K562 (cell line): Measurements from ENCODE around the gene DMD. TPM values are rescaled to one million over a fixed set of nuclear protein-coding genes. Genes with fewer than 3 reads are reported as not detected.

Source experiments
- ATAC-seq: fragments of 200-7000 bp; cut with Tn5 transposase; 3 replicates; pipeline ENCODE4 v1.9.1; 2020; ENCODE audit warnings: moderate library complexity
- BruUV-seq: library from RNA; stranded (reverse); fragments of 400-500 nt; replicated peaks from 2 replicates; lab custom pipeline; 2021; lab: Mats Ljungman, UMichigan
- CTCF ChIA-PET: fragments of 300-600 bp; formaldehyde crosslinking; extraction: SDS; loops from one replicate; lab custom pipeline; 2021; ENCODE audit warnings: low intra/inter-chr PET ratio; lab: Yijun Ruan, JAX
- POLR2A ChIA-PET: fragments of 300-600, 350-650 bp; sonication (Branson Sonifier 250); formaldehyde crosslinking; extraction: SDS; loops from one replicate; lab custom pipeline; 2021; ENCODE audit warnings: antibody characterized with exemption, inconsistent platforms; lab: Yijun Ruan, JAX
- DNase-seq, 4 experiments: peaks; one replicate each; pipeline versions ENCODE4 v3.0.0 to v3.0.0-alpha.2; 2011 to 2018; ENCODE audit warnings: low spot score in 3 of 4, mixed read lengths in 3 of 4; ENCODE audit errors: extremely low read depth in 1 of 4
- FAIRE-seq: peaks from 2 replicates; lab custom pipeline; 2011; peaks lifted over from hg19 to GRCh38; lab: Jason Lieb, UNC
- H2AFZ ChIP-seq: 2 replicates; pipeline ENCODE4 v1.6.0; 2011; ENCODE audit warnings: low read depth, low read length, control low read depth, inconsistent platforms
- H3K27ac ChIP-seq: fragments of 200-600 bp; 3 replicates; pipeline ENCODE4 v1.8.0; 2011; ENCODE audit warnings: low read depth, mild to moderate bottlenecking, control low read depth, inconsistent platforms, low read length, moderate library complexity, mixed read lengths; ENCODE audit errors: extremely low read depth
- H3K27me3 ChIP-seq, 2 experiments: fragments of 300-600 bp in 1 of 2; 2 replicates in 1 of 2; 3 replicates in 1 of 2; pipeline versions ENCODE4 v1.6.0 to v1.8.0; 2011; ENCODE audit warnings: inconsistent platforms in 2 of 2, low read length in 2 of 2, mild to moderate bottlenecking in 1 of 2, mixed read lengths in 1 of 2, moderate library complexity in 1 of 2; ENCODE audit not compliant: control insufficient read depth in 2 of 2, insufficient read depth in 2 of 2
- H3K36me3 ChIP-seq: fragments of 300-600 bp; 3 replicates; pipeline ENCODE4 v1.8.0; 2011; ENCODE audit warnings: mild to moderate bottlenecking, low read length, inconsistent platforms; ENCODE audit not compliant: control insufficient read depth, insufficient read depth
- H3K4me1 ChIP-seq, 2 experiments: fragments of 200-600 bp in 1 of 2; replicated peaks in 1 of 2; 2 replicates in 1 of 2; 3 replicates in 1 of 2; pipeline versions ENCODE4 v1.5.1 to v1.8.0; 2011; ENCODE audit warnings: inconsistent platforms in 2 of 2, low read length in 2 of 2, mild to moderate bottlenecking in 1 of 2, mixed read lengths in 1 of 2, moderate library complexity in 1 of 2; ENCODE audit not compliant: control insufficient read depth in 2 of 2, insufficient read depth in 2 of 2
- H3K4me2 ChIP-seq: 2 replicates; pipeline ENCODE4 v1.6.1; 2011; ENCODE audit warnings: low read length, control low read depth, inconsistent platforms, mixed read lengths; ENCODE audit not compliant: insufficient read depth
- H3K4me3 ChIP-seq: fragments of 200-600 bp; sonication (generic), shearing (Covaris generic); 2 replicates; pipeline ENCODE4 v1.5.1; 2016; ENCODE audit warnings: control low read depth, inconsistent platforms
- H3K79me2 ChIP-seq: fragments of 200-600 bp; 3 replicates; pipeline ENCODE4 v1.8.0; 2011; ENCODE audit warnings: low read length, inconsistent platforms; ENCODE audit not compliant: control insufficient read depth, insufficient read depth
- H3K9ac ChIP-seq, 2 experiments: 2 replicates each; pipeline versions ENCODE4 v1.6.0 to v1.6.1; 2011; ENCODE audit warnings: low read depth in 2 of 2, low read length in 2 of 2, control low read depth in 1 of 2, inconsistent platforms in 1 of 2, mild to moderate bottlenecking in 1 of 2, mixed read lengths in 1 of 2; ENCODE audit not compliant: insufficient read depth in 1 of 2
- H3K9me1 ChIP-seq: one replicate; pipeline ENCODE4 v1.6.0; 2011; ENCODE audit warnings: inconsistent platforms, mild to moderate bottlenecking, low read length, moderate library complexity; ENCODE audit not compliant: control insufficient read depth, insufficient read depth
- H3K9me3 ChIP-seq: replicated peaks from 2 replicates; pipeline ENCODE4 v1.5.1; 2011; ENCODE audit warnings: low read depth, low read length, inconsistent platforms; ENCODE audit not compliant: control insufficient read depth, insufficient read depth
- H4K20me1 ChIP-seq: replicated peaks from 2 replicates; pipeline ENCODE4 v1.6.1; 2011; ENCODE audit warnings: low read length, inconsistent platforms, mixed read lengths; ENCODE audit not compliant: control insufficient read depth, insufficient read depth
- WGBS: fragments of 100-300 bp; shearing (Covaris generic); methylation state at CpG from one replicate; pipeline ENCODE4 v1.1.6; 2016; ENCODE audit warnings: low coverage, mixed read lengths; ENCODE audit not compliant: insufficient coverage; ENCODE audit errors: missing lambda C conversion rate; 5-methylcytosine and 5-hydroxymethylcytosine counted together
- in situ Hi-C: fragments of 300-500 bp; cut with MboI; formaldehyde crosslinking; loops from 4 replicates; pipeline ENCODE4 v1.15.0; 2018; ENCODE audit warnings: inconsistent platforms, mixed read lengths
- intact Hi-C: fragments of 100-400 bp; cut with micrococcal nuclease; formaldehyde crosslinking; loops from 2 replicates; pipeline ENCODE4 v1.14.2; 2022
- polyA plus RNA-seq, 8 experiments: library from polyadenylated mRNA; depleted of rRNA in 4 of 8; stranded (reverse) in 5 of 8; unstranded in 3 of 8; fragments of >200 nt; fragmentation: Nextera tagmentation in 2 of 8; fragmentation: Illumina TruSeq in 1 of 8; extraction: Ambion mirVana in 2 of 8; extraction: Trizol in 1 of 8; gene quantifications; 2 replicates each; pipeline versions ENCODE4 v1.2.1 to v1.2.3, GENCODE V29; 2011 to 2014; ENCODE audit warnings: inconsistent platforms in 1 of 8, missing spikeins in 1 of 8
- total RNA-seq, 7 experiments: library from RNA; depleted of rRNA in 6 of 7; stranded (reverse); fragments of >200 nt in 6 of 7; fragmentation: Illumina TruSeq in 2 of 7; extraction: Trizol in 2 of 7; gene quantifications; 2 replicates each; pipeline versions ENCODE4 v1.2.1 to v1.2.3, GENCODE V29; 2011 to 2021; ENCODE audit warnings: low replicate concordance in 1 of 7
- TF ChIP-seq, protein P1 (sequence below): fragments of 200-800 bp; sonication (Bioruptor generic); IDR thresholded peaks from 2 replicates; pipeline ENCODE4 v1.6.1; 2016; ENCODE audit warnings: missing genetic modification characterization, missing compliant biosample characterization
- TF ChIP-seq, protein P2 (sequence below): sonication (generic); IDR thresholded peaks from 2 replicates; pipeline ENCODE4 v1.6.1; 2016

DMD gene
- total and polyA plus RNA-seq, 9 of the 15 experiments (the other 6 are each of a cell fraction or from before 2014, with no cell fraction given), result 3.8 to 20.4 (median 11.4) TPM

DNA sequence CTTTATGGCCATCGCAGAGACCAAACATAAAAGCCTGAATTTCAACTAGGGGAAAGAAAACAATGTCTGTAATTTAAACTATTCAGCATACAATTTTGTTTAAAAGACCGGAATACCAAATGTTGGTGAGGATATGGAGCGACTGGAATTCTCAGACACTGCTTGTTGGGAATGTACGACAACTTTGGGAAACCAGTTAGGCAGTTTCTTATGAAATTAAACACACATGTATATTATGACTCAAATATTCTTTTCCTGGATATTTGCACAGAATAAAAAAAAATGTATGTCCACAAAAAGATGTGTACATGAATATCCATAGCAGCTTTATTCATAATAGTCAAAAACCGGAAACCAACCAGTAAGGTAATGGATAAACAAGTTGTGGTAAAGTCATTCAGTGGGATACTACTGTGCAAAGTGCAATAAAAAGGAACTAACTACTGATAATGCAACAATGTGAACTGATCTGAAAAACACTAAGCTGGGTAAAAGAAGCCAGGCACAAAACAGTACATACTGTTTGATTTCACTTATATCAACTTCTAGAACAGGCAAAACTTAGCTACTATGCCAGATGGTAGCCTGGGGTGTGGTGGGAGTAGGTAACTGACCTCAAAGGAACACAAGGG lies 1986.9 kb downstream of the DMD start:
- H3K4me1 ChIP-seq, result no peaks in the 10 kb centered on the region
- TF ChIP-seq, protein P1, sequence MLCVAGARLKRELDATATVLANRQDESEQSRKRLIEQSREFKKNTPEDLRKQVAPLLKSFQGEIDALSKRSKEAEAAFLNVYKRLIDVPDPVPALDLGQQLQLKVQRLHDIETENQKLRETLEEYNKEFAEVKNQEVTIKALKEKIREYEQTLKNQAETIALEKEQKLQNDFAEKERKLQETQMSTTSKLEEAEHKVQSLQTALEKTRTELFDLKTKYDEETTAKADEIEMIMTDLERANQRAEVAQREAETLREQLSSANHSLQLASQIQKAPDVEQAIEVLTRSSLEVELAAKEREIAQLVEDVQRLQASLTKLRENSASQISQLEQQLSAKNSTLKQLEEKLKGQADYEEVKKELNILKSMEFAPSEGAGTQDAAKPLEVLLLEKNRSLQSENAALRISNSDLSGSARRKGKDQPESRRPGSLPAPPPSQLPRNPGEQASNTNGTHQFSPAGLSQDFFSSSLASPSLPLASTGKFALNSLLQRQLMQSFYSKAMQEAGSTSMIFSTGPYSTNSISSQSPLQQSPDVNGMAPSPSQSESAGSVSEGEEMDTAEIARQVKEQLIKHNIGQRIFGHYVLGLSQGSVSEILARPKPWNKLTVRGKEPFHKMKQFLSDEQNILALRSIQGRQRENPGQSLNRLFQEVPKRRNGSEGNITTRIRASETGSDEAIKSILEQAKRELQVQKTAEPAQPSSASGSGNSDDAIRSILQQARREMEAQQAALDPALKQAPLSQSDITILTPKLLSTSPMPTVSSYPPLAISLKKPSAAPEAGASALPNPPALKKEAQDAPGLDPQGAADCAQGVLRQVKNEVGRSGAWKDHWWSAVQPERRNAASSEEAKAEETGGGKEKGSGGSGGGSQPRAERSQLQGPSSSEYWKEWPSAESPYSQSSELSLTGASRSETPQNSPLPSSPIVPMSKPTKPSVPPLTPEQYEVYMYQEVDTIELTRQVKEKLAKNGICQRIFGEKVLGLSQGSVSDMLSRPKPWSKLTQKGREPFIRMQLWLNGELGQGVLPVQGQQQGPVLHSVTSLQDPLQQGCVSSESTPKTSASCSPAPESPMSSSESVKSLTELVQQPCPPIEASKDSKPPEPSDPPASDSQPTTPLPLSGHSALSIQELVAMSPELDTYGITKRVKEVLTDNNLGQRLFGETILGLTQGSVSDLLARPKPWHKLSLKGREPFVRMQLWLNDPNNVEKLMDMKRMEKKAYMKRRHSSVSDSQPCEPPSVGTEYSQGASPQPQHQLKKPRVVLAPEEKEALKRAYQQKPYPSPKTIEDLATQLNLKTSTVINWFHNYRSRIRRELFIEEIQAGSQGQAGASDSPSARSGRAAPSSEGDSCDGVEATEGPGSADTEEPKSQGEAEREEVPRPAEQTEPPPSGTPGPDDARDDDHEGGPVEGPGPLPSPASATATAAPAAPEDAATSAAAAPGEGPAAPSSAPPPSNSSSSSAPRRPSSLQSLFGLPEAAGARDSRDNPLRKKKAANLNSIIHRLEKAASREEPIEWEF, result no peak
- TF ChIP-seq, protein P2, sequence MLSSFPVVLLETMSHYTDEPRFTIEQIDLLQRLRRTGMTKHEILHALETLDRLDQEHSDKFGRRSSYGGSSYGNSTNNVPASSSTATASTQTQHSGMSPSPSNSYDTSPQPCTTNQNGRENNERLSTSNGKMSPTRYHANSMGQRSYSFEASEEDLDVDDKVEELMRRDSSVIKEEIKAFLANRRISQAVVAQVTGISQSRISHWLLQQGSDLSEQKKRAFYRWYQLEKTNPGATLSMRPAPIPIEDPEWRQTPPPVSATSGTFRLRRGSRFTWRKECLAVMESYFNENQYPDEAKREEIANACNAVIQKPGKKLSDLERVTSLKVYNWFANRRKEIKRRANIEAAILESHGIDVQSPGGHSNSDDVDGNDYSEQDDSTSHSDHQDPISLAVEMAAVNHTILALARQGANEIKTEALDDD, result 0 out of 2 replicates have a peak, but pooled peaks have one; percentile 28
- TF ChIP-seq, all 486 proteins: peak for 1
- Histone ChIP-seq H3K27me3 (no peaks in the 10 kb centered on the region), H2AFZ (no peak overlapping the region), H3K4me2 (no peak overlapping the region), H3K36me3 (no peaks in the 10 kb centered on the region), H3K9me3 (no peaks in the 10 kb centered on the region), H3K27ac (no peak overlapping the region), H3K9me1 (no peaks in the 10 kb centered on the region), H3K79me2 (no peaks in the 10 kb centered on the region), H3K9ac (no peak overlapping the region), H3K4me3 (no peak overlapping the region), H4K20me1 (no peaks in the 10 kb centered on the region)
- ChIA-PET CTCF (no interaction called here), POLR2A (interaction anchor here (0.6 kb wide), 1 partner anchor 22 kb away, joined by 3 read pairs; no protein-coding TSS in a partner anchor)
- WGBS, result 42% methylated on average over 5 of the region's 5 CpGs
- no peak for ATAC-seq
- no TSS peak for BruUV-seq
- in situ Hi-C loops, result no loop called here
- no peak for DNase-seq
- intact Hi-C loops, result no loop called here
- FAIRE-seq, result no peak
